Tongue (tissue), 2 donors: Measurements from ENCODE around the gene INSYN1. TPM values are rescaled to one million over a fixed set of nuclear protein-coding genes. Genes with fewer than 3 reads are reported as not detected.

ENCODE experiments used
- DNase-seq: peaks from one replicate; pipeline ENCODE4 v3.0.0-alpha.2; 2015
- total RNA-seq: library from RNA; depleted of rRNA; stranded (reverse); fragments of >200 nt; gene quantifications from one replicate; pipeline ENCODE4 v1.2.3, GENCODE V29; 2014

INSYN1 gene
- total RNA-seq, 1 donor from 2014 or later: 14.8 TPM

- no peak for DNase-seq
These were observed 65.8 kb downstream of the INSYN1 start for GRCh38 chr15:73687351-73687750.

DNA sequence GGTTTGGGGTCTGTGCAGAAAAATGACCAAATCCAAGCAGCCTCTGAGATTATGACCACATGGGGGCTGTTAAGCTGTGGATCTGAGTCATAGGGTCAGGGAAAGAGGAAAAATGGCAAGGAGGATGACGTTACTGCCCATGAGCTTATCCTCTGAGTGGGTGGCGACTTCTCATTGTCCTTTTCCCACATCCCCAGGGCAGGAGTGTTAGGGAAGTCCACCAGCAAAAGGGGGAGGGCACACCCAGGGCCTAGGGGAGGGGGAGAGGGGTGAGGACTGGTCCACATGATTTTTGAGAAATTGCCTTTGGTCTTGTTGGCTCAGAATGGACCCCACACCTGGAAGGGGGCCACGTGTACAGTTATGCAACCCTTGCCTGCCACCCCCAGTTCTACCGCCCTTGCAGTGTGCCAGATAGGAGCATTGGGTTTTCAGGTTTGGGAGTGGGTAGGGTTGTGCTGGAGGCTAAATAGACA lies 66.3 kb downstream of the INSYN1 start:
- no peak for DNase-seq

- DNase-seq: no peak
These were observed 67.2 kb downstream of the INSYN1 start for GRCh38 chr15:73685981-73686380.

Other genes starting within 250 kb of the INSYN1 start
- 85.5 TPM for gene NPTN, start 120.0 kb downstream of the INSYN1 start, total RNA-seq
- gene CD276, start 69.0 kb downstream of the INSYN1 start, total RNA-seq: 85.4 TPM
- gene TBC1D21, start 120.2 kb upstream of the INSYN1 start, total RNA-seq: not detected
- 18.9 TPM for gene LOXL1, start 173.1 kb upstream of the INSYN1 start, total RNA-seq
- 22.3 TPM for gene STOML1, start 238.9 kb upstream of the INSYN1 start, total RNA-seq
- gene PML, start 241.4 kb upstream of the INSYN1 start, total RNA-seq: 46.2 TPM